ENCODE data around the gene TMEM258. TPM values are rescaled to one million over a fixed set of nuclear protein-coding genes. Genes with fewer than 3 reads are reported as not detected.
A peak's percentile ranks its signal among the peaks of the same experiment; 100 is the strongest.

The TMEM258 gene
- total and polyA plus RNA-seq, 4 donors: 31.0 to 136 (median 98.7) TPM

GRCh38 chr11:61752117-61752924 is 40.1 kb downstream of the TMEM258 start, which contains the start of gene MYRF:
TSS of gene MYRF (plus strand) at chr11:61752636. CDS start at chr11:61752745, 109 bp downstream.
- H3K4me3 ChIP-seq (ENCODE audit: low read depth in 1 of 3, low read length in 3 of 3): peak within 1 kb of the TSS; percentile 59 to 68 (median 66)
- H3K9ac ChIP-seq (ENCODE audit: low read depth in 1 of 2, low read length in 2 of 2): peak within 1 kb of the TSS in 1 of 2 donors; percentile 92
- H3K4me1 ChIP-seq (ENCODE audit: control insufficient read depth in 4 of 4, insufficient read depth in 4 of 4, low read length in 3 of 4): peaks cover 4 to 39% (median 26%) of the 10 kb centered on the region in 4 donors
- no peaks in the 10 kb centered on the region for H3K27me3 ChIP-seq (ENCODE audit: control insufficient read depth in 4 of 4, insufficient read depth in 4 of 4, low read length in 3 of 4)
- H3K9me3 ChIP-seq (ENCODE audit: control insufficient read depth in 4 of 4, low read length in 3 of 4): no peaks in the 10 kb centered on the region
- peak; percentile 77 for DNase-seq (ENCODE audit: low spot score)
- 2% methylated on average over 93 of the region's 93 CpGs for WGBS
- peak within 1 kb of the TSS; percentile 71 to 97 for H3K27ac ChIP-seq (ENCODE audit: low read depth in 1 of 2, low read length in 2 of 2)
- no peaks in the 10 kb centered on the region for H3K36me3 ChIP-seq (ENCODE audit: control insufficient read depth in 4 of 4, insufficient read depth in 3 of 4, low read depth in 1 of 4, low read length in 3 of 4)
- TF ChIP-seq CTCF (IDR thresholded peaks at IDR 0.05; ENCODE audit: low read depth, low read length, missing input control): peak; percentile 67
- no peak for TF ChIP-seq REST (IDR thresholded peaks at IDR 0.05)

GRCh38 chr11:61751384-61751783 is 41.0 kb downstream of the TMEM258 start:
- Histone ChIP-seq H3K4me1 (ENCODE audit: control insufficient read depth in 4 of 4, insufficient read depth in 4 of 4, low read length in 3 of 4) (peaks cover 3 to 34% (median 23%) of the 10 kb centered on the region in 4 donors), H3K9me3 (ENCODE audit: control insufficient read depth in 4 of 4, low read length in 3 of 4) (no peaks in the 10 kb centered on the region), H3K27ac (ENCODE audit: low read depth in 1 of 2, low read length in 2 of 2) (no peak overlapping the region), H3K4me3 (ENCODE audit: low read depth in 1 of 3, low read length in 3 of 3) (no peak overlapping the region), H3K27me3 (ENCODE audit: control insufficient read depth in 4 of 4, insufficient read depth in 4 of 4, low read length in 3 of 4) (no peaks in the 10 kb centered on the region), H3K9ac (ENCODE audit: low read depth in 1 of 2, low read length in 2 of 2) (no peak overlapping the region), H3K36me3 (ENCODE audit: control insufficient read depth in 4 of 4, insufficient read depth in 3 of 4, low read depth in 1 of 4, low read length in 3 of 4) (no peaks in the 10 kb centered on the region)
- TF ChIP-seq FOXA2 (IDR thresholded peaks at IDR 0.05): no peak
- TF ChIP-seq YY1 (IDR thresholded peaks at IDR 0.05): no peak
- TF ChIP-seq ZBTB33 (IDR thresholded peaks at IDR 0.05): no peak
- TF ChIP-seq SP1 (IDR thresholded peaks at IDR 0.05): no peak
- no peak for TF ChIP-seq HNF4A (conservative IDR thresholded peaks at IDR 0.05)
- TF ChIP-seq RXRA (IDR thresholded peaks at IDR 0.05): no peak
- TF ChIP-seq REST (IDR thresholded peaks at IDR 0.05): no peak
- TF ChIP-seq HNF4G (IDR thresholded peaks at IDR 0.05): no peak
- TF ChIP-seq GABPA (IDR thresholded peaks at IDR 0.05 in 1 of 2, conservative IDR thresholded peaks at IDR 0.05 in 1 of 2): no peak
- TF ChIP-seq RAD21 (IDR thresholded peaks at IDR 0.05): no peak
- TF ChIP-seq ATF3 (IDR thresholded peaks at IDR 0.05): no peak
- no peak for TF ChIP-seq CTCF (IDR thresholded peaks at IDR 0.05; ENCODE audit: low read depth, low read length, missing input control)
- TF ChIP-seq EGR1 (IDR thresholded peaks at IDR 0.05; ENCODE audit: low read depth in 2 of 2): no peak
- TF ChIP-seq FOXA1 (IDR thresholded peaks at IDR 0.05): no peak
- 73% methylated on average over 14 of the region's 14 CpGs for WGBS
- no peak for DNase-seq (ENCODE audit: low spot score)
